AML-193 (cell line): Measurements from ENCODE around the gene NT5DC1.

Source experiments
- DNase-seq, 2 experiments: peaks; one replicate each; lab custom pipeline; 2025; lab: John Stamatoyannopoulos, UW

NT5DC1 gene

GRCh38 chr6:116244284-116244683 lies 143.6 kb downstream of the NT5DC1 start:
- DNase-seq, result no peak

- no peak for DNase-seq
Observed at GRCh38 chr6:116246089-116246488, 145.4 kb downstream of the NT5DC1 start.

GRCh38 chr6:116247285-116247684 lies 146.6 kb downstream of the NT5DC1 start:
- peak; percentile 16 to 18 for DNase-seq

- DNase-seq, result no peak
Observed at GRCh38 chr6:116248577-116248976, 147.9 kb downstream of the NT5DC1 start.

- no peak for DNase-seq
Observed at GRCh38 chr6:116251568-116252384, 151.1 kb downstream of the NT5DC1 start.

- no peak for DNase-seq
Observed at GRCh38 chr6:116253188-116253504, 152.5 kb downstream of the NT5DC1 start.

- peak; percentile 96 to 98 for DNase-seq
Observed at GRCh38 chr6:116253505-116254296, 153.0 kb downstream of the NT5DC1 start, which contains the start of gene TSPYL4. Gene TSPYL4 (minus strand): TSS chr6:116254075. CDS start chr6:116254008, 67 bp downstream.

- DNase-seq, result no peak
Observed at GRCh38 chr6:116254297-116255056, 153.8 kb downstream of the NT5DC1 start.

- no peak for DNase-seq
Observed at GRCh38 chr6:116255246-116255800, 154.7 kb downstream of the NT5DC1 start.

- no peak for DNase-seq
Observed at GRCh38 chr6:116256694-116257093, 156.0 kb downstream of the NT5DC1 start.

- no peak for DNase-seq
Observed at GRCh38 chr6:116258520-116258919, 157.9 kb downstream of the NT5DC1 start.

GRCh38 chr6:116263353-116263752 lies 162.7 kb downstream of the NT5DC1 start:
- no peak for DNase-seq

- no peak for DNase-seq
Observed at GRCh38 chr6:116265041-116265829, 164.6 kb downstream of the NT5DC1 start.

GRCh38 chr6:116266803-116267202 lies 166.2 kb downstream of the NT5DC1 start:
- no peak for DNase-seq

GRCh38 chr6:116267836-116268588 lies 167.4 kb downstream of the NT5DC1 start:
- DNase-seq, result peak in 1 of 2 experiments; percentile 68

GRCh38 chr6:116268589-116269293 lies 168.1 kb downstream of the NT5DC1 start:
- peak; percentile 97 to 98 for DNase-seq

GRCh38 chr6:116271149-116271708 lies 170.6 kb downstream of the NT5DC1 start:
- no peak for DNase-seq

GRCh38 chr6:116277124-116277523 lies 176.5 kb downstream of the NT5DC1 start:
- no peak for DNase-seq

- no peak for DNase-seq
Observed at GRCh38 chr6:116278481-116278829, 177.8 kb downstream of the NT5DC1 start.

GRCh38 chr6:116278854-116279231 lies 178.2 kb downstream of the NT5DC1 start:
- no peak for DNase-seq
